HCT116 (cell line): ENCODE results near the gene SMOC1. TPM values are rescaled to one million over a fixed set of nuclear protein-coding genes. Genes with fewer than 3 reads are reported as not detected.

Source experiments
- ATAC-seq: fragments of 200-7000 bp; cut with Tn5 transposase; 2 replicates; pipeline ENCODE4 v1.9.1; 2020; ENCODE audit warnings: mild to moderate bottlenecking, moderate library complexity
- BruUV-seq: library from RNA; stranded (reverse); fragments of 400-500 nt; replicated peaks from 2 replicates; lab custom pipeline; 2021; lab: Mats Ljungman, UMichigan
- CTCF ChIA-PET: fragments of 300-600 bp; sonication (Branson Sonifier 250); formaldehyde crosslinking; loops from one replicate; lab custom pipeline; 2021; ENCODE audit warnings: antibody characterized with exemption; lab: Charles Lee
- POLR2A ChIA-PET: fragments of 300-600, 350-600 bp; sonication (Branson Sonifier 250); formaldehyde crosslinking; loops from one replicate; lab custom pipeline; 2021; ENCODE audit warnings: antibody characterized with exemption; lab: Charles Lee
- RAD21 ChIA-PET, 2 experiments: fragments of 300-600 bp; sonication (Branson Sonifier 250); formaldehyde crosslinking; loops; one replicate each; lab custom pipeline; 2023; ENCODE audit warnings: low total read pairs in 2 of 2; ENCODE audit not compliant: uncharacterized antibody in 2 of 2, unreplicated experiment in 2 of 2, low non-redundant PET in 1 of 2; lab: Charles Lee
- DNase-seq: peaks from one replicate; pipeline ENCODE4 v3.0.0-alpha.2; 2010; ENCODE audit warnings: low read depth, low spot score
- H2AFZ ChIP-seq: fragments of 200-600 bp; shearing (Covaris generic), sonication (generic); 2 replicates; pipeline ENCODE4 v1.6.1; 2017; ENCODE audit warnings: low read depth, mixed run types, mixed read lengths, antibody characterized with exemption, low read length; ENCODE audit not compliant: poor library complexity, severe bottlenecking
- H3K27ac ChIP-seq: 2 replicates; pipeline ENCODE4 v1.5.1; 2012; ENCODE audit warnings: low read depth, low read length
- H3K27me3 ChIP-seq: fragments of 200-600 bp; sonication (generic); 2 replicates; pipeline ENCODE4 v1.6.1; 2016; ENCODE audit warnings: mixed run types, low read length, mixed read lengths; ENCODE audit not compliant: insufficient read depth
- H3K36me3 ChIP-seq, 2 experiments: fragments of 200-500 bp in 1 of 2; fragments of 200-600 bp in 1 of 2; sonication (Bioruptor generic) in 1 of 2; sonication (generic) in 1 of 2; 2 replicates each; pipeline versions ENCODE4 v1.5.1 to v1.6.1; 2014 to 2016; ENCODE audit warnings: low read length in 2 of 2, inconsistent platforms in 1 of 2, mixed read lengths in 1 of 2, mixed run types in 1 of 2; ENCODE audit not compliant: insufficient read depth in 2 of 2, control insufficient read depth in 1 of 2
- H3K4me1 ChIP-seq, 2 experiments: fragments of 200-600 bp in 1 of 2; sonication (generic) in 1 of 2; 2 replicates each; pipeline versions ENCODE4 v1.5.1 to v1.6.1; 2012 to 2017; ENCODE audit warnings: low read length in 2 of 2, inconsistent platforms in 1 of 2, mild to moderate bottlenecking in 1 of 2, mixed read lengths in 1 of 2, mixed run types in 1 of 2, moderate library complexity in 1 of 2; ENCODE audit not compliant: insufficient read depth in 2 of 2, control insufficient read depth in 1 of 2
- H3K4me2 ChIP-seq: fragments of 200-600 bp; sonication (generic); 2 replicates; pipeline ENCODE4 v1.6.1; 2017; ENCODE audit warnings: mixed run types, low read length, mixed read lengths
- H3K4me3 ChIP-seq, 2 experiments: fragments of 200-600 bp in 1 of 2; sonication (generic) in 1 of 2; replicated peaks in 1 of 2; 2 replicates each; pipeline ENCODE4 v1.5.1; 2011 to 2016; ENCODE audit warnings: low read length in 2 of 2, control low read depth in 1 of 2, low read depth in 1 of 2, mild to moderate bottlenecking in 1 of 2, mixed read lengths in 1 of 2, mixed run types in 1 of 2
- H3K79me2 ChIP-seq: fragments of 200-600 bp; sonication (generic); 2 replicates; pipeline ENCODE4 v1.6.1; 2017; ENCODE audit warnings: mild to moderate bottlenecking, mixed run types, low read length, moderate library complexity, mixed read lengths; ENCODE audit not compliant: insufficient read depth
- H3K9ac ChIP-seq: fragments of 200-600 bp; sonication (generic); 2 replicates; pipeline ENCODE4 v1.6.1; 2016; ENCODE audit warnings: low read length, mixed read lengths
- H3K9me2 ChIP-seq: fragments of 200-600 bp; sonication (generic), shearing (Covaris generic); 2 replicates; pipeline ENCODE4 v1.6.1; 2017; ENCODE audit warnings: mixed run types, mild to moderate bottlenecking, moderate library complexity; ENCODE audit not compliant: insufficient read depth
- H3K9me3 ChIP-seq, 2 experiments: fragments of 200-500 bp in 1 of 2; fragments of 200-600 bp in 1 of 2; sonication (Bioruptor generic) in 1 of 2; sonication (generic) in 1 of 2; 2 replicates each; pipeline ENCODE4 v1.6.1; 2014 to 2017; ENCODE audit warnings: low read length in 2 of 2, mixed read lengths in 2 of 2, inconsistent platforms in 1 of 2, low read depth in 1 of 2, mild to moderate bottlenecking in 1 of 2, mixed run types in 1 of 2, moderate library complexity in 1 of 2; ENCODE audit not compliant: control insufficient read depth in 1 of 2, insufficient read depth in 1 of 2
- H4K20me1 ChIP-seq: fragments of 200-600 bp; sonication (generic), shearing (Covaris generic); 2 replicates; pipeline ENCODE4 v1.6.1; 2017; ENCODE audit warnings: mixed run types, mild to moderate bottlenecking, moderate library complexity; ENCODE audit not compliant: insufficient read depth
- CBX3 ChIP-seq: IDR thresholded peaks from 2 replicates; pipeline ENCODE4 v1.6.1; 2012; ENCODE audit warnings: low read depth
- CEBPB ChIP-seq: IDR thresholded peaks from 2 replicates; pipeline ENCODE4 v1.6.1; 2012; ENCODE audit warnings: low read depth
- EGR1 ChIP-seq: IDR thresholded peaks from 2 replicates; pipeline ENCODE4 v1.6.1; 2012; ENCODE audit warnings: low read depth
- EZH2phosphoT487 ChIP-seq: fragments of 200-600 bp; IDR thresholded peaks from 2 replicates; pipeline ENCODE4 v1.6.1; 2018; ENCODE audit warnings: antibody characterized with exemption, borderline replicate concordance
- FOSL1 ChIP-seq: IDR thresholded peaks from 2 replicates; pipeline ENCODE4 v1.6.1; 2012; ENCODE audit warnings: low read depth
- JUND ChIP-seq: IDR thresholded peaks from 2 replicates; pipeline ENCODE4 v1.6.1; 2012
- POLR2AphosphoS5 ChIP-seq: IDR thresholded peaks from 2 replicates; pipeline ENCODE4 v1.6.1; 2011; ENCODE audit warnings: mild to moderate bottlenecking, low read depth, low read length, moderate library complexity
- RAD21 ChIP-seq: IDR thresholded peaks from 2 replicates; pipeline ENCODE4 v1.6.1; 2012; ENCODE audit warnings: low read depth, mild to moderate bottlenecking
- SIN3A ChIP-seq: IDR thresholded peaks from 2 replicates; pipeline ENCODE4 v1.6.1; 2012; ENCODE audit warnings: low read depth
- SP1 ChIP-seq: IDR thresholded peaks from 2 replicates; pipeline ENCODE4 v1.6.1; 2012; ENCODE audit warnings: low read depth
- TCF7L2 ChIP-seq: IDR thresholded peaks from 2 replicates; pipeline ENCODE4 v1.7.0; 2011; ENCODE audit warnings: borderline replicate concordance, inconsistent platforms; ENCODE audit not compliant: insufficient read depth, insufficient read length; ENCODE audit errors: extremely low read depth
- intact Hi-C: fragments of 100-400 bp; cut with micrococcal nuclease; formaldehyde crosslinking; loops from 2 replicates; pipeline ENCODE4 v1.10.0; 2022
- total RNA-seq: library from RNA; stranded (reverse); gene quantifications from one replicate; pipeline ENCODE4 v1.2.1, GENCODE V29; 2021; ENCODE audit not compliant: unreplicated experiment
- TF ChIP-seq, protein P1 (sequence below), 3 experiments: fragments of 200-600 bp in 1 of 3; sonication (generic) in 1 of 3; IDR thresholded peaks in 2 of 3; conservative IDR thresholded peaks in 1 of 3; 2 replicates each; pipeline ENCODE4 v1.5.1; 2012 to 2017; ENCODE audit warnings: low read depth in 2 of 3, low read length in 2 of 3, antibody characterized with exemption in 1 of 3, borderline replicate concordance in 1 of 3, control low read depth in 1 of 3, mild to moderate bottlenecking in 1 of 3, mixed read lengths in 1 of 3, mixed run types in 1 of 3, moderate library complexity in 1 of 3; ENCODE audit not compliant: insufficient read depth in 1 of 3
- TF ChIP-seq, protein P2 (sequence below): IDR thresholded peaks from 2 replicates; pipeline ENCODE4 v1.6.1; 2012; ENCODE audit warnings: low read depth

SMOC1 gene
- total RNA-seq, 1 experiment from 2014 or later, result not detected

DNA sequence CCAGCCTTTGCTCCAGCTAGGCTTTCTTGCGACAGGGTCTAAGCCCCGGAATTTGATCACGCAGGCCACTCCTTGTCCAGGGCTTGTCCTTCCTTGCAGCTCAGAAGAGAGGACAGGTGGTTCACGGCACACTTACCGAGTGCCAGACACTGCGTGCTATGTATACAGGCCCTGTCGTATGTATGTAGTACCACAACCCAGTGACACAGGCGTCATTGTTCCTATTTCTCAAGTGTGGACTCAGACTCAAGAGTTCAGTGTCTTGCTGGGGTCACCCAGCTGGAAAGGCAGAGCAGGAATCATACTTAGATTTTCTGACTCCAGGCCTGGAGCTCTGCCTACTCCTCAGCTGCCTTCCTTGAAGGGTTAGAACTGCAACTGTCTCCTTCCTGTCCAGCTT is 153.9 kb downstream of the SMOC1 start:
- Histone ChIP-seq H3K79me2 (no peaks in the 10 kb centered on the region), H3K27me3 (peaks cover 3% of the 10 kb centered on the region; the same call in 1 of the 2 replicates), H3K9me3 (no peaks in the 10 kb centered on the region), H3K4me1 (peaks cover 7 to 8% of the 10 kb centered on the region in 2 experiments; a peak in 3 of 4 replicates), H3K36me3 (no peaks in the 10 kb centered on the region), H3K9ac (no peak overlapping the region), H3K4me2 (no peak overlapping the region), H4K20me1 (no peaks in the 10 kb centered on the region), H3K9me2 (no peaks in the 10 kb centered on the region), H3K27ac (no peak overlapping the region), H3K4me3 (no peak overlapping the region), H2AFZ (no peak overlapping the region)
- CTCF ChIA-PET, result no interaction called here
- no peak for DNase-seq
- RAD21 ChIA-PET, result no interaction called here
- POLR2A ChIA-PET, result no interaction called here
- no TSS peak for BruUV-seq
- TF ChIP-seq FOSL1 (no peak), POLR2AphosphoS5 (no peak), CEBPB (no peak), CBX3 (no peak), EGR1 (no peak), RAD21 (no peak), SP1 (no peak)
- TF ChIP-seq, protein P1, sequence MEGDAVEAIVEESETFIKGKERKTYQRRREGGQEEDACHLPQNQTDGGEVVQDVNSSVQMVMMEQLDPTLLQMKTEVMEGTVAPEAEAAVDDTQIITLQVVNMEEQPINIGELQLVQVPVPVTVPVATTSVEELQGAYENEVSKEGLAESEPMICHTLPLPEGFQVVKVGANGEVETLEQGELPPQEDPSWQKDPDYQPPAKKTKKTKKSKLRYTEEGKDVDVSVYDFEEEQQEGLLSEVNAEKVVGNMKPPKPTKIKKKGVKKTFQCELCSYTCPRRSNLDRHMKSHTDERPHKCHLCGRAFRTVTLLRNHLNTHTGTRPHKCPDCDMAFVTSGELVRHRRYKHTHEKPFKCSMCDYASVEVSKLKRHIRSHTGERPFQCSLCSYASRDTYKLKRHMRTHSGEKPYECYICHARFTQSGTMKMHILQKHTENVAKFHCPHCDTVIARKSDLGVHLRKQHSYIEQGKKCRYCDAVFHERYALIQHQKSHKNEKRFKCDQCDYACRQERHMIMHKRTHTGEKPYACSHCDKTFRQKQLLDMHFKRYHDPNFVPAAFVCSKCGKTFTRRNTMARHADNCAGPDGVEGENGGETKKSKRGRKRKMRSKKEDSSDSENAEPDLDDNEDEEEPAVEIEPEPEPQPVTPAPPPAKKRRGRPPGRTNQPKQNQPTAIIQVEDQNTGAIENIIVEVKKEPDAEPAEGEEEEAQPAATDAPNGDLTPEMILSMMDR (IDR thresholded peaks at IDR 0.05 in 2 of 3, conservative IDR thresholded peaks at IDR 0.05 in 1 of 3; ENCODE audit: borderline replicate concordance in 1 of 3, insufficient read depth in 1 of 3, low read depth in 2 of 3, low read length in 2 of 3), result no peak
- intact Hi-C loops, result no loop called here
- ATAC-seq, result no peak

GRCh38 chr14:70033561-70033960 is 154.3 kb downstream of the SMOC1 start:
- peaks cover 7 to 8% of the 10 kb centered on the region in 2 experiments; a peak in 3 of 4 replicates for H3K4me1 ChIP-seq
- DNase-seq (no peak), ATAC-seq (no peak)
- peaks cover under 1% of the 10 kb centered on the region; the same call in 1 of the 2 replicates for H3K27me3 ChIP-seq
- no peaks in the 10 kb centered on the region for H4K20me1 ChIP-seq
- H3K4me3 ChIP-seq, result no peak overlapping the region
- H2AFZ ChIP-seq, result no peak overlapping the region
- ChIA-PET RAD21 (no interaction called here), CTCF (no interaction called here), POLR2A (no interaction called here)
- no peaks in the 10 kb centered on the region for H3K9me3 ChIP-seq
- no peak overlapping the region for H3K27ac ChIP-seq
- H3K79me2 ChIP-seq, result no peaks in the 10 kb centered on the region
- H3K9me2 ChIP-seq, result no peaks in the 10 kb centered on the region
- no peaks in the 10 kb centered on the region for H3K36me3 ChIP-seq
- intact Hi-C loops, result no loop called here
- BruUV-seq, result no TSS peak
- no peak overlapping the region for H3K9ac ChIP-seq
- H3K4me2 ChIP-seq, result no peak overlapping the region
- TF ChIP-seq, protein P2, sequence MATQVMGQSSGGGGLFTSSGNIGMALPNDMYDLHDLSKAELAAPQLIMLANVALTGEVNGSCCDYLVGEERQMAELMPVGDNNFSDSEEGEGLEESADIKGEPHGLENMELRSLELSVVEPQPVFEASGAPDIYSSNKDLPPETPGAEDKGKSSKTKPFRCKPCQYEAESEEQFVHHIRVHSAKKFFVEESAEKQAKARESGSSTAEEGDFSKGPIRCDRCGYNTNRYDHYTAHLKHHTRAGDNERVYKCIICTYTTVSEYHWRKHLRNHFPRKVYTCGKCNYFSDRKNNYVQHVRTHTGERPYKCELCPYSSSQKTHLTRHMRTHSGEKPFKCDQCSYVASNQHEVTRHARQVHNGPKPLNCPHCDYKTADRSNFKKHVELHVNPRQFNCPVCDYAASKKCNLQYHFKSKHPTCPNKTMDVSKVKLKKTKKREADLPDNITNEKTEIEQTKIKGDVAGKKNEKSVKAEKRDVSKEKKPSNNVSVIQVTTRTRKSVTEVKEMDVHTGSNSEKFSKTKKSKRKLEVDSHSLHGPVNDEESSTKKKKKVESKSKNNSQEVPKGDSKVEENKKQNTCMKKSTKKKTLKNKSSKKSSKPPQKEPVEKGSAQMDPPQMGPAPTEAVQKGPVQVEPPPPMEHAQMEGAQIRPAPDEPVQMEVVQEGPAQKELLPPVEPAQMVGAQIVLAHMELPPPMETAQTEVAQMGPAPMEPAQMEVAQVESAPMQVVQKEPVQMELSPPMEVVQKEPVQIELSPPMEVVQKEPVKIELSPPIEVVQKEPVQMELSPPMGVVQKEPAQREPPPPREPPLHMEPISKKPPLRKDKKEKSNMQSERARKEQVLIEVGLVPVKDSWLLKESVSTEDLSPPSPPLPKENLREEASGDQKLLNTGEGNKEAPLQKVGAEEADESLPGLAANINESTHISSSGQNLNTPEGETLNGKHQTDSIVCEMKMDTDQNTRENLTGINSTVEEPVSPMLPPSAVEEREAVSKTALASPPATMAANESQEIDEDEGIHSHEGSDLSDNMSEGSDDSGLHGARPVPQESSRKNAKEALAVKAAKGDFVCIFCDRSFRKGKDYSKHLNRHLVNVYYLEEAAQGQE, result no peak
- TF ChIP-seq TCF7L2 (no peak), JUND (no peak), EZH2phosphoT487 (no peak), SIN3A (no peak), FOSL1 (no peak)
- TF ChIP-seq, protein P1 (IDR thresholded peaks at IDR 0.05 in 2 of 3, conservative IDR thresholded peaks at IDR 0.05 in 1 of 3; ENCODE audit: borderline replicate concordance in 1 of 3, insufficient read depth in 1 of 3, low read depth in 2 of 3, low read length in 2 of 3), result no peak
